Right cardiac atrium (tissue), 5 donors: ENCODE results near the gene IL19. TPM values are rescaled to one million over a fixed set of nuclear protein-coding genes. Genes with fewer than 3 reads are reported as not detected.

ENCODE experiments used
- ATAC-seq, 2 donors: fragments of 200-7000 bp; cut with Tn5 transposase; one replicate each; pipeline versions ENCODE4 v1.8.0 to v1.9.1; 2020; ENCODE audit warnings: moderate library complexity in 2 of 2, mild to moderate bottlenecking in 1 of 2
- DNase-seq, 3 donors: peaks; one replicate each; pipeline ENCODE4 v3.0.0-alpha.2; 2020
- H3K27ac ChIP-seq: one replicate; pipeline ENCODE4 v1.5.1; 2013; ENCODE audit warnings: mild to moderate bottlenecking, low read length, control low read depth, moderate library complexity
- H3K27me3 ChIP-seq: one replicate; pipeline ENCODE4 v1.6.1; 2013; ENCODE audit not compliant: control insufficient read depth, insufficient read depth
- H3K4me1 ChIP-seq: one replicate; pipeline ENCODE4 v1.6.1; 2013; ENCODE audit warnings: low read length; ENCODE audit not compliant: control insufficient read depth, insufficient read depth
- H3K4me3 ChIP-seq: one replicate; pipeline ENCODE4 v1.5.1; 2013; ENCODE audit warnings: low read length, control low read depth
- H3K9me3 ChIP-seq: one replicate; pipeline ENCODE4 v1.6.1; 2013; ENCODE audit warnings: low read length; ENCODE audit not compliant: control insufficient read depth
- WGBS: extraction: QIAGEN DNeasy Blood & Tissue Kit; methylation state at CpG from one replicate; pipeline ENCODE4 v1.1.7; 2013; 5-methylcytosine and 5-hydroxymethylcytosine counted together
- intact Hi-C, 4 donors: fragments of 100-400 bp; cut with DNase I; formaldehyde crosslinking; loops; one replicate each; pipeline versions ENCODE4 v1.11.0 to v1.14.0; 2022 to 2023
- polyA plus RNA-seq: library from polyadenylated mRNA; stranded (reverse); fragments of 200-250 nt; gene quantifications from one replicate; pipeline ENCODE4 v1.2.3, GENCODE V29; 2013
- total RNA-seq, 4 donors: library from RNA; stranded (reverse); fragmentation: NEBNext Ultra II Directional; extraction: Animal tissue kit (Norgen Biotek cat#: 25700); gene quantifications; one replicate each; pipeline ENCODE4 v1.2.1, GENCODE V29; 2021
- donor health status: healthy with polysubstance abuse.
- donor health status: DM: no; HTN: yes; CAD: no.
- donor health status: DM: no; HTN: no; CAD: no.
- donor health status: DM: no; HTN: yes; CAD: no; lungs with severe emphysema.
- donor health status: DM: yes; HTN: yes; CAD: no.

Gene IL19
- total and polyA plus RNA-seq, 5 donors: not detected

- Histone ChIP-seq H3K27me3 (no peaks in the 10 kb centered on the region), H3K9me3 (no peaks in the 10 kb centered on the region), H3K27ac (no peak overlapping the region), H3K4me3 (no peak overlapping the region), H3K4me1 (peaks cover 16% of the 10 kb centered on the region)
- intact Hi-C loops: no loop called here
- WGBS: 88% methylated on average over 6 of the region's 6 CpGs
- DNase-seq: no peak
- no peak for ATAC-seq
These were observed 29.4 kb upstream of the IL19 start for GRCh38 chr1:206741142-206741701.

GRCh38 chr1:206742719-206743383 is 27.7 kb upstream of the IL19 start:
- 64% methylated on average over 13 of the region's 13 CpGs for WGBS
- intact Hi-C loops: no loop called here
- no peak overlapping the region for H3K27ac ChIP-seq

GRCh38 chr1:206744683-206745082 is 25.9 kb upstream of the IL19 start:
- Histone ChIP-seq H3K27me3 (no peaks in the 10 kb centered on the region), H3K27ac (no peak overlapping the region), H3K4me1 (no peaks in the 10 kb centered on the region), H3K9me3 (no peaks in the 10 kb centered on the region), H3K4me3 (no peak overlapping the region)
- 54% methylated on average over 4 of the region's 4 CpGs for WGBS
- DNase-seq (no peak), ATAC-seq (peak; percentile 18 to 43)
- intact Hi-C loops: no loop called here

More at GRCh38 chr1:206742719-206743383, 27.7 kb upstream of the IL19 start:
- Histone ChIP-seq H3K9me3 (no peaks in the 10 kb centered on the region), H3K4me1 (peaks cover 10% of the 10 kb centered on the region), H3K4me3 (no peak overlapping the region), H3K27me3 (no peaks in the 10 kb centered on the region)
- DNase-seq (no peak), ATAC-seq (peak in 1 of 2 donors; percentile 3)

GRCh38 chr1:206745301-206745700 is 25.3 kb upstream of the IL19 start:
- Histone ChIP-seq H3K4me1 (no peaks in the 10 kb centered on the region), H3K27ac (no peak overlapping the region), H3K9me3 (no peaks in the 10 kb centered on the region), H3K4me3 (no peak overlapping the region), H3K27me3 (no peaks in the 10 kb centered on the region)
- intact Hi-C loops: no loop called here
- DNase-seq (no peak), ATAC-seq (no peak)
- 93% methylated on average over 1 of the region's 1 CpG for WGBS

GRCh38 chr1:206748348-206749030 is 22.1 kb upstream of the IL19 start:
- 82% methylated on average over 3 of the region's 3 CpGs for WGBS
- intact Hi-C loops: no loop called here
- H3K27ac ChIP-seq: no peak overlapping the region
- no peaks in the 10 kb centered on the region for H3K27me3 ChIP-seq
- no peaks in the 10 kb centered on the region for H3K9me3 ChIP-seq
- DNase-seq: no peak
- no peak for ATAC-seq
- H3K4me1 ChIP-seq: no peaks in the 10 kb centered on the region
- H3K4me3 ChIP-seq: no peak overlapping the region

- no peak for ATAC-seq
- no peaks in the 10 kb centered on the region for H3K9me3 ChIP-seq
- 58% methylated on average over 5 of the region's 5 CpGs for WGBS
These were observed 18.7 kb upstream of the IL19 start for GRCh38 chr1:206751891-206752290.

GRCh38 chr1:206752481-206752880 is 18.1 kb upstream of the IL19 start:
- intact Hi-C loops: no loop called here
- Histone ChIP-seq H3K4me1 (no peaks in the 10 kb centered on the region), H3K4me3 (no peak overlapping the region), H3K9me3 (no peaks in the 10 kb centered on the region), H3K27me3 (no peaks in the 10 kb centered on the region), H3K27ac (no peak overlapping the region)
- 88% methylated on average over 2 of the region's 2 CpGs for WGBS
- DNase-seq (no peak), ATAC-seq (no peak)

More at GRCh38 chr1:206751891-206752290, 18.7 kb upstream of the IL19 start:
- intact Hi-C loops: no loop called here
- H3K27me3 ChIP-seq: no peaks in the 10 kb centered on the region
- H3K27ac ChIP-seq: no peak overlapping the region
- no peak overlapping the region for H3K4me3 ChIP-seq
- no peaks in the 10 kb centered on the region for H3K4me1 ChIP-seq
- DNase-seq: no peak

GRCh38 chr1:206753141-206753540 is 17.4 kb upstream of the IL19 start:
- Histone ChIP-seq H3K4me1 (no peaks in the 10 kb centered on the region), H3K9me3 (no peaks in the 10 kb centered on the region), H3K27me3 (no peaks in the 10 kb centered on the region), H3K27ac (no peak overlapping the region), H3K4me3 (no peak overlapping the region)
- intact Hi-C loops: no loop called here
- ATAC-seq: no peak
- 93% methylated on average over 3 of the region's 3 CpGs for WGBS
- DNase-seq: no peak

- Histone ChIP-seq H3K4me3 (no peak overlapping the region), H3K4me1 (no peaks in the 10 kb centered on the region), H3K9me3 (no peaks in the 10 kb centered on the region), H3K27me3 (no peaks in the 10 kb centered on the region), H3K27ac (no peak overlapping the region)
- DNase-seq: no peak
- intact Hi-C loops: no loop called here
- no peak for ATAC-seq
- 56% methylated on average over 1 of the region's 1 CpG for WGBS
These were observed 16.6 kb upstream of the IL19 start for GRCh38 chr1:206754011-206754410.

GRCh38 chr1:206757524-206758266 is 12.9 kb upstream of the IL19 start:
- Histone ChIP-seq H3K4me1 (no peaks in the 10 kb centered on the region), H3K4me3 (no peak overlapping the region), H3K27me3 (no peaks in the 10 kb centered on the region), H3K9me3 (no peaks in the 10 kb centered on the region), H3K27ac (no peak overlapping the region)
- DNase-seq (no peak), ATAC-seq (no peak)
- intact Hi-C loops: no loop called here
- WGBS: 75% methylated on average over 13 of the region's 13 CpGs

- Histone ChIP-seq H3K9me3 (no peaks in the 10 kb centered on the region), H3K4me1 (no peaks in the 10 kb centered on the region), H3K4me3 (no peak overlapping the region), H3K27me3 (no peaks in the 10 kb centered on the region), H3K27ac (no peak overlapping the region)
- intact Hi-C loops: no loop called here
- DNase-seq (no peak), ATAC-seq (no peak)
- WGBS: 82% methylated on average over 1 of the region's 1 CpG
These were observed 10.0 kb upstream of the IL19 start for GRCh38 chr1:206760590-206760989.
